Muscle of arm (tissue), 12 donors: ENCODE measurements around the gene PARD3. TPM values are rescaled to one million over a fixed set of nuclear protein-coding genes. Genes with fewer than 3 reads are reported as not detected.

ENCODE experiments used
- DNase-seq: peaks from one replicate; pipeline ENCODE4 v3.0.0-alpha.2; 2013
- polyA plus RNA-seq, 12 donors: library from polyadenylated mRNA; unstranded; fragments of 120-200 nt; gene quantifications; one replicate each; pipeline ENCODE4 v1.2.1, GENCODE V29; 2013; ENCODE audit not compliant: insufficient read length in 12 of 12

PARD3 gene
- polyA plus RNA-seq, 12 donors: 40.7 to 93.0 (median 44.5) TPM; not detected in 1

DNA sequence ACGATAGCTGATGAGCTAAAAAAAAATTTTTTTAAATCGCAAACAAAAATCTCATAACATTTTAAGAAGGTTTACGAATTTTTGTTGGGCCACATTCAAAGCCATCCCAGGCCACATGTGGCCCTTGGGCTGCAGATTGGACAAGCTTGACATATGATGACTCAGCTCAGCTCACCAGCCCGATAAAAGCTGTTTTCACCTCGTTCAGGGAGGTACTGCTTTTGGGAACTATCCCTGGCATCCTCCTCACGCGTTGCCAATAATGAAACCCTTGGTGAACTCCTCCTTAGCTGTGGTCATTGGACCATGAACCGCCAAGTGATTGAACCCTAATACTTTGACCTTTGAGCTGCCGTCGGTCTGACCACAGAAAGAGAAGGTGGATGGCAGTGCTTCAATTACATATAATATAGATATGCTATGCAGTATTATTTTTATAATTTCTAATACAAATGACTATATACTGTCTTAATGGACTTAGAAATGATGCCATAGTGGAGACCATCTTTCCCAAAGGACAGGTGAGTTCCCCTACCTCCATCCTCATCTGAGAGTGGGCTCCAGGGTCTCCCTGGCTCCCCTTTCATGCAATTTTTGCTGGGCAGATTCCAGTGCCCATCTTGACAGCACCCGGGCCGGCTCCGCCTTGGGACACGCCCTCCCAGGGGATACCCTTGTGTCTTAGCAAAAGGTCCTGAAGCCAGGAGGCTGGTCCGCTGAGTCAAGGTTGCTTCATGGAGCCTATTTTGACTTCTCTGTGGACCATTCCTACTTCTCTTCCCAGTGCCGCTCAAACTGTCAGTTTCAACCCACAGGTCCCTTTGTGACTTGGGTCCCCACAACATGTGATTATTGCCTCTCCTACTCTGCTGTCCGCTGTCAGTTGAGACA, 707.2 kb downstream of the PARD3 start:
- no peak for DNase-seq

DNA sequence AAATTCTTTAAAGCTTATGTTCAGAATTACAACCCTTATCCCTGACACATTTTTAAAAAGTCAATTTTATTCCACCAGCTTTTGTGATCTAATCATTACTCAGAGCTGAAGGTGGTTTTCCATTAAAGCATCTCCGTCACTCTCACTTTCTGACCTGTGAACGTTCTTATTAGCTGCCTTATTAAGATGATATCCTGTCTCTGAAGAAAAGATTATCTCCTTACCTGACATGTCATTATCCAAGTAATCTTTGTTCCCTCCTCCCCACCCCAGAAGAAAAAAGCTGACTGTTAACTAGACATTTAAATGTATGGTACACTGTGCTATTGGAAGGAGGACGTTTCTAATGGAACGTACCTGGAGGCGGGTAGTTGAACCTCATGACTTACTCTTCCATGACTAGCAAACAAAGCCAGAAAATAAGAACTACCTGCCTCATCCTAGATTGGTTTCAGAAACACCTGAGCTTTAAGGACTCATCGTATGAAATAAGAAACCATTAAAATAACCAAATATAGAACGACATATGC, 708.7 kb downstream of the PARD3 start:
- DNase-seq: no peak

DNA sequence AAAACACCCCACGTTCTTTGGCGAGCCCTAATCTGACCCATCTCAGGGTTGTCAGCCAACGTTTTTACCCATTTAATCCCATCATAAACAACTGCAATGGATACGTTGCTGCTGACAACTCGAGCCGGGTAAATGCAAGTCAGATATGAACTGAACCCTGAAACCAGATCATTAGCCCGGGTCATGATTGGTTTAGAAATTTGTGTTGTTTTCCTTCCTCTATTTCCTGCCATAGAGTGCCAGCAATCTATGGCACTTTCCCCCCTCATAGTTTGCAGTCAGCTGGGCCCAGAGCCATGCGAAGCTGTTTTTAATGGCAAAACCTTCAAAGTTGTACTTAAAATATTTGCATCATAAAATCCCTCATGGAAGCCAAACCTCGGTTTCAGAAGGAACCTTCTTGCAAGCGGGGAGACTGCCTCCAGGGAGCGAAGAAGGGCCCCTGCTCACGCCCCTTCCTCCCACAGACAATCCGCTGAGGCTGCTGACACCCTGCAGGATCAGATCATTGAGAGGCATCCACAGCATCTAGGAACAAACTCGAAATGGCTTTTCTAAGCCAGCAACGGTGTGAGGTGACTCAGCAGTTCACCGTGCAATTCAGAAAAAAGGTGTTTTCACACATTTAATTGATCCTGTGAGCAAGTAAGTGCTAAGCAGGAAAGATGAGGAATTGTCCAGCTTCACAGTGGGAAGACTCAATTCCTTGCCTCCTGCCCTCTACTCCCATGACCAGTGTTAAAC, 710.1 kb downstream of the PARD3 start:
- no peak for DNase-seq

DNA sequence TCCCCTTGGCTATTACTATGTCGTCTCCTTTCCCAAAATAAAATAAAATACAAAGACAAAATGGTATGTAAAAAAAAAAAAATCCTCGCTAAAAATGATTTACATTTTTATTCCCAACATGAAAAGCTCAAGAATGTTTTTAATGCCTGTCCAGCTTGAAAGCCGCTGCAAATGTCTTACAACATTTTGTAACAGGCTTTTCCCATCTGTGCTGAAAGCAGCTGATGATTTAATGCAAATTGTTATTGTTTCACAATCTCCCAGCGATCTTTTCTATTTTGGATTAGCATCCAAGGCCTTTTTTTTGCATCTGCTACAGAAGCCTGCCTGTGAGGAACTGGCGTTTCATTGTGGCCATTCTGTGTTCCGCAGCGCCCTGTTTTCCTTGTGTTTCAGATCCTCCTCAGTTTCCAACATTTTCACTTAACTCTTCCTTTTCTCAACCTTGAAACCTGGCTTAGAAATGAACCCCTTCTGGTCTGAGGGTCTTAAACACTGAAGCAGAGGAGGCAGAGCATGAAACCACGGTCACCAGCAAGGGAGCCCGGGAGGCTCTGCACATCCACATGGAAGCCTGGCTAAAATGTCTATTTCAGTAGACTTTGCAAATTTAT, 712.1 kb downstream of the PARD3 start:
- DNase-seq: peak; percentile 86

- peak; percentile 88 for DNase-seq
Observed at GRCh38 chr10:34102237-34102673, 712.8 kb downstream of the PARD3 start.

DNA sequence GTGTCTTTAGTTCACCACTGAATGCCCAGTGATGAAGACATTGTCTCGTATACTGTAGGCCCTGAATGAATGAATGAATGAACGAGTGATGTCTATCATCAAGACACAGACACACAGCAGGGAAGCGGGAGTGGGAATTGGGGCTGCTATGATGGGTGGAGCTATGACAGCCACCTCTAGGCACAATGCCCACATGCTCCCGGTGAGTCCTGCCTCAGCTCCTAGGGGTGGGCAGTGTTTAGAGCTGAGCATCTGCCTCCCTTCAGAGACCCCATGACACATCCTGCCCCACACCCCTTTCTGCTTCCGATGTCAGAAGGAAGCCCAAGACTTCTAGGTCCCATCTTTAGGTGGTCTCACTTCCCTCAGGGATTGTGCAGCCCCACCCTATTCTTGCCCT, 714.1 kb downstream of the PARD3 start:
- DNase-seq: no peak

DNA sequence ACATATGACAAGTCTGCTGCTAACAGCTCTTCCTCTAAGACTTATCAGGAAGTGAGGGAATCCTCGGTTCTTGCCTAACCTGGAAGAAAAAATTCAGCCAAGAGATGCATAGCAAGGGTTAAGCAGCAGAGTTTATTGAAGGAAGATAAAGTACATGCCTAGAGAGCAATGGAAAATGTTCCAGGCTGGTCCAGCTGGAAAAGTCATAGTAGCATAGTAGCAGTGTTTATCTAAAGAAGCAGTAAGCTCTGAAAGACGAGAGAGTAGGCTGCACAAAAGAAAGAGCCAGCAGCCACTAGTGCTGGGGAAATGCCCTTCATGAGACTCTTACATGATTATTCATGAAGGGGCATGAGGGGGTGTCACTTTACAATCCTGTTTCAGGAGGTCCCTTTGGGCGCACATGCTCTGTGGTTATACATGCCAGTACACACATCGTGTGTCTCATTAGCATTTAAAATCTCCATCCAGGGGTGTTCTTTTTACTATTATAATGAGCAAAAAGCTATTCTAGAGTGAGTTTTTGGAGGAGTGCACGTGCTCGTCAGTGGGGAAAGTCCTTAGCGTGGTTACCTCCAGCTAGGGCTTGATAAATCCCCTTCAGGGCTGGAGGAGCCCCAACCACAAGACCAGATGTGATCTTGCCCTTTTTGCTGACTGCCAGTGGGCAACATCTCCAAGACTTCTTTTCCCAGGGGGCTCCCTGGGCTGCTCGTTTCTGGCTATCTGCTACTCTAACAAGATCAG, 716.1 kb downstream of the PARD3 start:
- no peak for DNase-seq

GRCh38 chr10:34097682-34098081, 717.4 kb downstream of the PARD3 start:
- DNase-seq: no peak

- no peak for DNase-seq
Observed at GRCh38 chr10:34094961-34095360, 720.1 kb downstream of the PARD3 start.

- DNase-seq: no peak
Observed at GRCh38 chr10:34094146-34094696, 720.9 kb downstream of the PARD3 start.

GRCh38 chr10:34092891-34093290, 722.2 kb downstream of the PARD3 start:
- DNase-seq: no peak

DNA sequence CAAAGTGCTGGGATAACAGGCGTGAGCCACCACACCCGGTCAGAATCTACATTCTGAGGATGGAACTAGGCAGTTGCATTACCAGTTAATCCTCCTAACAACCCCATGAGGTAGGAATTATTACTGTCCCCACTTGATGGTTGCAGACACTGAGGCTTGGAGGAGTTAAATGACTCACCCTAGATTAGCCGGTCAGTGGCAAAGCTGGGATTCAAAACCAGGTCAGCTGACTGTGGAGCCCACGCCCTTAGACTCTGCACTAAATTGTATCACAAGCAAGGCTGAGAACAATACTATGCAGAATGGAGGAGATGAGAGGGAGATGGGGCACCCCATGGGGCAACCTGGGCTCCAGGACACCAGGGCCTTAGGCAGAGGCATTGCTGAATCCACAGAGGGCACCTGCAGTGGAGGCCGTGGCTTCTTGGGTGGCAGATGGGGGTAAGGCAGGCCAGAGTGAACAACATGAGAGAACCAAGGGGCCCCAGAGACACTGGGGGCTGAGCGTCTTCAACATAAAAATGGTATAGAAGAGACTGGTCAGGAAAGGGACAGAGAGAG, 723.4 kb downstream of the PARD3 start:
- DNase-seq: no peak

DNA sequence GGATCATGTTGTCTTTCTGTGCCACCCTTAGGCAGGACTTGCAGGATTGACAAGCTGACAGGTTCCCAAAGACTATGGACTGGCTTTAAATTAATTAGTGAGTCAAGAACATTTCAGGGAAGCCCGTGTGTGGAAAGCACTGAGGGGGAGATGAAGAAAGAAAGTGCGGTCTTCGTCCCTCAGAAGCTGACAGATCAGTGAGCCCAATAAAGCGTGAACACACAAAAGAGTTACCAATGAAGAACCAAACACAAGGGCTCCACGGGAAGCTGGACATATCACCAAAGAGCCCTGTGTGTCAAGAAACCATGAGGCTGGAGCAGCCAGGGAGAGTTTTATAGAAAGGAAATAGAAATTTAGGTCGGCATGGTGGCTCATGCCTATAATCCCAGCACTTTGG, 725.8 kb downstream of the PARD3 start:
- no peak for DNase-seq

DNA sequence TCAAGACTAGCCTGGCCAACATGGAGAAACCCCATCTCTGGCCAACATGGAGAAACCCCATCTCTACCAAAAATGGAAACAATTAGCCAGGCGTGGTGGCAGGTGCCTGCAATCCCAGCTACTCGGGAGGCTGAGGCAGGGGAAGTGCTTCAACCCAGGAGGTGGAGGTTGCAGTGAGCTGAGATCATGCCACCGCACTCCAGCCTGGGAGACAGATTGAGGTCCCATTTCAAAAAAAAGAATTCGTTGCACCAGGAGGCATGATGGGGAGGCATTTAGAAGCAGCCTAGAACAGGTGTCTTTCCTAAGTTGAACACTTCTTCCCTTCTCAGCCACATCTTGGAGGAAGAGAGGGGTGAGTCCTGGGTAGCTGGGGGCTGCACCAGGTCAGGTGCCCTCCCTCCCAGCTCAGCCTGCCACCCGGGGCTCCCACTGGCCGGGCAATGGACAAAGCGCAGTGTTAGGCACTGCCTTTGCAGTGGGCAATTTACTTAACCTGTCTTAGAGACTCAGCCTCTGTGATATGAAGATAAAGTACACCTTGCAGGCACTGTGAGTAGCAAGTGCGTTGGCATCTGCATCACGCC, 726.8 kb downstream of the PARD3 start:
- DNase-seq: no peak

GRCh38 chr10:34087095-34087418, 728.0 kb downstream of the PARD3 start:
- no peak for DNase-seq

GRCh38 chr10:34083567-34083966, 731.5 kb downstream of the PARD3 start:
- DNase-seq: no peak

GRCh38 chr10:34081948-34082347, 733.1 kb downstream of the PARD3 start:
- no peak for DNase-seq

DNA sequence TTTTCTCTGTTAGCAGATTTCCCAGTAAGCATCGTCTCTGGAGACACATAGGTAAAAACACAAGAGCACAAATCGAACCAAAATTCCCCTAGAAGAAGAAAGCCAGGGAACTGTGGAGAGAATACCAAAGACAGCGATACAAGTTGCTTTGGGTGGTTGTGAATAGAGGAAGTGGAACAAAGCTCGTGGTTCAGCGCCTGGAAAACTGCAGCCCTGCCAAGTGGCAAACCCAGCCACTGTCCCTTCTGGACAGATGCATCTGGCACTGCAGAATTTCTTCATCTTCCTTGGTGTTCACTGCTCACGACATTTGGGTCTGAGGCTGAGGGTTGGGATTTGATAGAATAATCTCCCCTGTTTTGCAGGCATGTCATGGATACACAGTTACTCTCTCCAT, 733.8 kb downstream of the PARD3 start:
- DNase-seq: no peak

DNA sequence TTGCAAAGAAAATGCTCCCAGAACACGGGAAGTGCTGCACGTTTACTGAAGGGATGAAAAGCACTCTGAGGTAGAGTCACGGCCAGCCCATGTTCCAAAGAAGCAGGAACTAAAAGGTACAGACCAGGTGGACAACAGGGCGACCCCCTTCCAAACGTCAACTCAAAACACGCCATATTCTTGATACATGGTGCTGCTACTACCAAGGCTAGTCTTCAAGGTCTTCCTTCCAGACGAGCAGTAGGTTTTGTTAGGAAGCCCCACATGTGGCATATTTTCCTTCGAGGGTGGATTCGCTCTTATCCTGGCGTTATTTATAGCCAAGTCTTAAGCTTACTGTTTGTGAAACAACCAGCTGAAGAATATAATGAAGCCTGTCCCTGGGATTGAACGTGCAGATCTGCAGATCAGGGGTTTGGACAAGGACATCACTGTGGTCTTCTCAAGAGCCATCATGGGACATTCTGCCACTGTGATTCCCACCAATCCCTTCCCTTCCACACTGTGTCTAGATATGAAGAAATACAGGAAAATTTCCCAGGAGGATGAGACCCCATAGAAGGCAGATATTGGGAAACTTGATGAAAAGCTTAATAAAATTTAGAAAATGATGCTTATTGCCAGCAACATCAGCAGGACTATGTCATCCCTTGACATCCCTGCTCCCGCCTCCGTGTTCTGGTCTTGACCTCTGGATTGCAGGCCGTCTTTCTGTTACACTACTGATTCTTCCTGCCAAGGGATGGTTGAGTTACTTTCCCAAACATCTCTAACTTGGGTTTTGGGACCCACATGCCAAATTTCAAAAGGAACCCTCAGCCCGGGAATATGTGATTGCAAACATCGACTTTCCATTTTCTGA, 734.4 kb downstream of the PARD3 start:
- no peak for DNase-seq
